Astrocyte of the cerebellum (primary cell): ENCODE results near the gene TRMT44.

ENCODE experiments used
- DNase-seq: peaks from one replicate; pipeline ENCODE4 v3.0.0-alpha.2; 2011; ENCODE audit warnings: low read depth
- H3K4me3 ChIP-seq: 2 replicates; pipeline ENCODE4 v1.5.1; 2011; ENCODE audit warnings: mild to moderate bottlenecking, low read depth, low read length, moderate library complexity
- CTCF ChIP-seq: IDR thresholded peaks from 2 replicates; pipeline ENCODE4 v1.5.1; 2012; ENCODE audit warnings: low read length, low read depth, moderate library complexity, mild to moderate bottlenecking; ENCODE audit errors: missing control alignments
- in situ Hi-C: cut with HindIII; loops from 2 replicates; pipeline ENCODE4 v1.10.0; 2017; ENCODE audit warnings: low sequenced_read_pairs

TRMT44 gene

GRCh38 chr4:8453957-8454356 is 13.4 kb downstream of the TRMT44 start:
- in situ Hi-C loops: no loop called here
- no peak for TF ChIP-seq CTCF
- H3K4me3 ChIP-seq: no peak overlapping the region
- DNase-seq: no peak

GRCh38 chr4:8457646-8458252 is 17.2 kb downstream of the TRMT44 start:
- no peak for DNase-seq
- TF ChIP-seq CTCF: no peak
- H3K4me3 ChIP-seq: no peak overlapping the region
- in situ Hi-C loops: no loop called here

- in situ Hi-C loops: no loop called here
- TF ChIP-seq CTCF: no peak
- H3K4me3 ChIP-seq: no peak overlapping the region
- no peak for DNase-seq
Observed at GRCh38 chr4:8459867-8460445, 19.4 kb downstream of the TRMT44 start.

GRCh38 chr4:8461086-8461485 is 20.5 kb downstream of the TRMT44 start:
- H3K4me3 ChIP-seq: no peak overlapping the region
- DNase-seq: no peak
- no peak for TF ChIP-seq CTCF
- in situ Hi-C loops: no loop called here

GRCh38 chr4:8461616-8462015 is 21.0 kb downstream of the TRMT44 start:
- TF ChIP-seq CTCF: no peak
- H3K4me3 ChIP-seq: no peak overlapping the region
- no peak for DNase-seq
- in situ Hi-C loops: no loop called here

GRCh38 chr4:8463811-8464210 is 23.2 kb downstream of the TRMT44 start:
- TF ChIP-seq CTCF: no peak
- in situ Hi-C loops: no loop called here
- H3K4me3 ChIP-seq: no peak overlapping the region
- DNase-seq: no peak

- TF ChIP-seq CTCF: no peak
- in situ Hi-C loops: no loop called here
- no peak for DNase-seq
- H3K4me3 ChIP-seq: no peak overlapping the region
Observed at GRCh38 chr4:8464381-8464780, 23.8 kb downstream of the TRMT44 start.
